Endothelial cell (in vitro differentiated cells): Measurements from ENCODE around the gene COASY. TPM values are rescaled to one million over a fixed set of nuclear protein-coding genes. Genes with fewer than 3 reads are reported as not detected.

Experiments used
- DNase-seq: peaks from one replicate; pipeline ENCODE4 v3.0.0; 2021; ENCODE audit warnings: low spot score
- H3K27ac Mint-ChIP-seq: one replicate; pipeline ENCODE4 v1.8.0; 2021; ENCODE audit warnings: mixed read lengths, inconsistent platforms; ENCODE audit not compliant: unreplicated experiment
- H3K27me3 Mint-ChIP-seq: one replicate; pipeline ENCODE4 v1.8.0; 2021; ENCODE audit warnings: mild to moderate bottlenecking, moderate library complexity, mixed read lengths, inconsistent platforms; ENCODE audit not compliant: unreplicated experiment
- H3K36me3 Mint-ChIP-seq: one replicate; pipeline ENCODE4 v1.8.0; 2021; ENCODE audit warnings: mild to moderate bottlenecking, low read depth, mixed read lengths, inconsistent platforms; ENCODE audit not compliant: unreplicated experiment
- H3K4me1 Mint-ChIP-seq: one replicate; pipeline ENCODE4 v1.8.0; 2021; ENCODE audit warnings: mild to moderate bottlenecking, mixed read lengths, inconsistent platforms; ENCODE audit not compliant: unreplicated experiment
- H3K4me3 Mint-ChIP-seq: one replicate; pipeline ENCODE4 v1.8.0; 2021; ENCODE audit warnings: mild to moderate bottlenecking, mixed read lengths, inconsistent platforms; ENCODE audit not compliant: unreplicated experiment
- H3K9me3 Mint-ChIP-seq: one replicate; pipeline ENCODE4 v1.8.0; 2021; ENCODE audit warnings: mixed read lengths, inconsistent platforms; ENCODE audit not compliant: unreplicated experiment
- CTCF ChIP-seq: fragments of 200-600 bp; sonication (generic); IDR thresholded peaks from one replicate; pipeline ENCODE4 v1.5.0; 2021; ENCODE audit warnings: antibody characterized with exemption; ENCODE audit not compliant: unreplicated experiment
- total RNA-seq: library from RNA; stranded (reverse); fragmentation: NEBNext Ultra II Directional; extraction: Animal tissue kit (Norgen Biotek cat#: 25700); gene quantifications from one replicate; pipeline ENCODE4 v1.2.1, GENCODE V29; 2021; ENCODE audit not compliant: unreplicated experiment

The COASY gene
- total RNA-seq, 1 donor from 2014 or later = 66.3 TPM

- Mint-ChIP-seq H3K36me3 (peaks cover 42% of the 10 kb centered on the region), H3K4me1 (peaks cover 42% of the 10 kb centered on the region), H3K9me3 (no peaks in the 10 kb centered on the region), H3K27ac (peak overlapping the region; percentile 67), H3K27me3 (peaks cover 16% of the 10 kb centered on the region), H3K4me3 (no peak overlapping the region)
- DNase-seq = no peak
- no peak for TF ChIP-seq CTCF
Measured at GRCh38 chr17:42514867-42515266, 47.1 kb upstream of the COASY start.

GRCh38 chr17:42517516-42517915 is 44.4 kb upstream of the COASY start:
- Mint-ChIP-seq H3K27ac (peak overlapping the region; percentile 99), H3K4me1 (peaks cover 65% of the 10 kb centered on the region), H3K4me3 (peak overlapping the region; percentile 60), H3K9me3 (no peaks in the 10 kb centered on the region), H3K27me3 (peaks cover 14% of the 10 kb centered on the region), H3K36me3 (peaks cover 36% of the 10 kb centered on the region)
- TF ChIP-seq CTCF = peak; percentile 94
- DNase-seq = peak; percentile 85

GRCh38 chr17:42518046-42518754 is 43.7 kb upstream of the COASY start:
- TF ChIP-seq CTCF = no peak
- Mint-ChIP-seq H3K9me3 (no peaks in the 10 kb centered on the region), H3K4me1 (peaks cover 67% of the 10 kb centered on the region), H3K4me3 (peak overlapping the region; percentile 60), H3K36me3 (peaks cover 35% of the 10 kb centered on the region), H3K27ac (peak overlapping the region; percentile 99), H3K27me3 (peaks cover 14% of the 10 kb centered on the region)
- DNase-seq = no peak

GRCh38 chr17:42518755-42519545 is 43.0 kb upstream of the COASY start:
- Mint-ChIP-seq H3K27me3 (peaks cover 14% of the 10 kb centered on the region), H3K4me3 (peak overlapping the region; percentile 73), H3K27ac (peak overlapping the region; percentile 99), H3K4me1 (peaks cover 69% of the 10 kb centered on the region), H3K9me3 (no peaks in the 10 kb centered on the region), H3K36me3 (peaks cover 34% of the 10 kb centered on the region)
- no peak for DNase-seq
- no peak for TF ChIP-seq CTCF
